NCI-H524 (cell line): Measurements from ENCODE around the gene PPARGC1A.

Source experiments
- DNase-seq, 2 experiments: peaks; one replicate each; lab custom pipeline; 2025; lab: John Stamatoyannopoulos, UW

PPARGC1A gene

DNA sequence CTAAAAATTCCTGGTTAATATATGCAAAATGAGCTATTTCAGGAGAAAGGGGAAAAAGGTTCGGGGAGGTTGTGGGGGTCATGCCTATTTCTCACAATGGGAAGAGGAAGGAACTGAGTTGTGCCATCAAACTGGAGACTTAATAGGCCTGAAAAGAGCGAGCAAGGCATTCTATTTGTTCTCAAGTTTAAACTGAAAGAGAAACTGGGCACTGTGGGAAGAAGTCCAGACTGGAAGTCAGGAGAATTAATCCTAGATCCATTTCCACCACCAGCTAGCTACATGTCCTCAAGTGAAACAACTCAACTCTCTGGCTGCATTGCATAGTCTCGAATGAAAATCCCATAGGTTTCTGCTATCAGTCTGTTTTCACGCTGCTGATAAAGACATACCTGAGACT is 50.6 kb downstream of the PPARGC1A start:
- no peak for DNase-seq

DNA sequence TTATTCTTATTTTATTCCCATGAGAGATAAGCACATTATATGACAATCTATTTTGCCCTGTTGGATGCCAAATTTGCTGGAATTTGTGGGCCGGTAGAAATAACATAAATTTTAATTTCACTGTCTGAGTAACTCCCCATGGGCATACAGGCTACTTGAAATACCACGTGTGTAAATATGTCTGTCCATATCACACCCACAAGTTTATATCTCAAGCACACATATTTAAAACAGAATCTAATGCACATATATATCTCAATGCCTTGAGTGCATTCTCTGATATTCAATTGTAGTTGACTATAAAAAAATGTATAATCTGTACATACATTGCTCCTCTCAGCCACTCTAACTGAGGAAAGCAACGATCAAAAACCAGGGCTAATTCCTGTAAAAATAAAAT is 51.2 kb downstream of the PPARGC1A start:
- DNase-seq: no peak

DNA sequence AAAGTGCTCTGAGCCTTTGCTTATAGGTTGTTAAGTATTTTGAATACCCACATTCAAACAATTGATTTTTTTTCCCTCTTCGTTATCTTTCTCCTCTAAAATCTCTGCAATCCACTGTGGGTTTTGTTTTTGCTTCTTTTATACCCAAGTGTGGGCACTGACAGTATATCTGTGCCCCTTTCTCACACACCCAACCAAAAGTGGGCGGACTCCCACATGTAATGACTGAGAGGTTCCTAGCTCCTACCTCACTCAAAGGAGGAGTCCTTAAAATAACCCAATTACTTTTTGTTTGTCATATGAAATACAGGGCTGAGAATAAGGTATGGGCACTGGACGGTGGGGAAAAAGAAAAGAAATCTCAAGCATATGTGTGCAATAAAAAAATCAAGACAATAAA is 51.7 kb downstream of the PPARGC1A start:
- DNase-seq: no peak

DNA sequence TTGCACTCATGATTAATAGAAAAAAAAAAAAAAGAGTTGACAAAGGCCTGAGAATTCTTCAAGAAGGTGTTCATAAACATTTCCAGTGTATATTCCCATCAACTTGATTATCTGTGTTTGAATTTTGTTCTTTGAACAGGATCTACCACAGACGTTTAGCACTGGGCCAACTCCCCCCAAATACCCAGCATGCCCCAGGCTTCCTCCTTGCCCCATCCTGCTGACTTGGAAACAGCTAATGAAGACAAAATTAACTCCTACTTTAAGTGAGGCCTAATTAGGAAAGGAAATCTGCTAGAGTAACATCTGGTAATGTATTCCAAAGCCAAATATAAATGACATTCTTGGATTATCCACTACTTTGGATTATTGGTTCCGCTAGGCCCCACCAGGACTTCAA is 52.5 kb downstream of the PPARGC1A start:
- DNase-seq: peak; percentile 25 to 72

DNA sequence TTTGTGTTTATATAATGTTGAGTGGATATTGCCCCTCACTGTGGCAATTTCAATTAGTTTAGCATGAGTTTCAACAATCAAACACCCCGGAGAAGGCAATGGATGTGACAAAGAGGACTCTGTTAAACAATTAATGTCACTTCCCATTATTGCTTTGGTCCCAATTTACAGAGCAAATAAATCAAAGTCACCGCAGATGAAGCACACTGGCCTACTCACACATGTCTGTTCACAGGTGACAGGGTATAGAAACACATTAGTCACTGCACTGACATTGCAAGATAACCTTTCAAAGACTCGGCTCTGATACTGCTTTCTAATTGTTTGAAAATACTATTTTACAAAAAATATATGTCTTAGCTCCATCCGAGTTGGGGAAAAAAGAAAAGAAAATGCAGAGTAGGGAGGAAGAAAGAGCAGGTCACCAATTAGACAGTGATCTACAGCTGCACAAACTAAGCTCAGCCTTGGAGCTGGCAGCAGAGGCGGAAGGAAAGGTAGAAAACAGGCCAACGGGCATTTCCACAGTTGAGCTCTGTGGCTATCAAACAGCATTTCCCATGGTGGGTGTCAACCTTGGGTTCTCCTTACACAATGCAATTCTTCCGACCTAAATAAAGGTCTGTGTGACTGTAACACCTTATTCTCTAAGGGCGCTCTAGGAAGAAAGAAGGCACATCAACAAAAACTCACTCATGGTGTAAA is 53.9 kb downstream of the PPARGC1A start:
- DNase-seq: no peak

DNA sequence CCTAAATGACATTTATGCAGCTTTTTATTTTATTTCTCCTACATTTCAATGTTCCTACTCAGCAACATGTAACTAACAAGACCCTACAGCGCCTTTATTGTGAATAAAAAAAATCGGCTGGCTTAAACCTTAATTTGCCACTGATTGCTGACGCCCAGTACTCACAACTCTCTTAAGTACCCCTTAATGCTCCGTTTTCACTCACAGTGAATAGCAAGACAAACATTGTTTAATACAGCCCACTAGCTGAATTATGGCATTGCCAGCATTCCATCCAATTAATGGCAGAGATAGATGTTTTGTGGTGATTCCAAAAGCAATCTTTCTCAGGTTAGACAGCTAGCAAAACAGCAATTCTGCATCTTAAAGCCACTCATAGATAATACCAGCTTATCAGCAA is 61.1 kb downstream of the PPARGC1A start:
- DNase-seq: no peak

DNA sequence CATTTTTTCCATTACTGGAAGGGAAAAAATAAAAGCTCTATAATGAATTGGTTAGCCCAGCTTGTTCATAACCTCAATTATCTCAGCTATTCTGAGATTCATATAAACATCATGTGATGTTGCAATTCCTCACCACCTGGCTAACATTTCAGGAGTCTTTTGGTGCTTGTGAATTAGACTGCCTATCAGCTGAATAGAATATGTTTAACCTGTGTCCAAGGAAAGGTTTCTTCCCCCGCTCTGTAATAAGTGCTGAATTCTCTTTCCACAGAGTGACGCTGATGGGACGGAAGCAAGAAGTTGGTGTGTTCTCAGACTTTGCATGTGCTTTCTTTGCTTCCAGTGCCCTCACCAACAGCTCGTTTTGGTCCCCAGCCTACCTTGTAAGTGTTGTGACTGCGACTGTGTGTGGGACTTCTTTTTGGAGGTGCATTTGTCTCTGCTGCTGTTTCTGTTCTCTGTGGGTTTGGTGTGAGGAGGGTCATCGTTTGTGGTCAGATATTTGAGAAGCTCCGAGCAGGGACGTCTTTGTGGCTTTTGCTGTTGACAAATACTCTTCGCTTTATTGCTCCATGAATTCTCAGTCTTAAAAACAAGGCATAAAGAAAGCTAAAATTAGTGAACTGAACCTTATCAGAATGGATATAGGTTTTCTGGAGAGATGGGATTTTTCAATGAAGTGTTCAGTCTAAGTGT is 61.7 kb downstream of the PPARGC1A start:
- DNase-seq: no peak

DNA sequence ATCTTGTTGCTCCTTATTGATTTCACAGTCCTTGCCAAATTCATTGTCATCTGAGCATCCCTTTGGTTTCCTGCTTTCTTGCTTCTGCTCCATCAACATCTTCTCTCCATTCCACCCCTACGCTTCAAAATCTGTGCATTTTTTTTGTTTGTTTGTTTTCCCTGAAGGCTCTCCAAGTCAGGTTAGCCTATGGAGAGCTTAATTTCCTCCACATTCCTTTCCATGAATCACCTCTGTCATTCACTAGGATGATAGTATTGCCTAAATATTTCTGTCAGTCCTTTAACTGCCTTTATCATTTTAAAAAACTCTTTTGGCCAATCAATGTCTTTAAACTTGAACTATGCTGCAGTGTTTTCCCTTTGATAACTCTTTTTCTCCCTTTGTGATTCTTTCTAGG is 67.7 kb downstream of the PPARGC1A start:
- no peak for DNase-seq

DNA sequence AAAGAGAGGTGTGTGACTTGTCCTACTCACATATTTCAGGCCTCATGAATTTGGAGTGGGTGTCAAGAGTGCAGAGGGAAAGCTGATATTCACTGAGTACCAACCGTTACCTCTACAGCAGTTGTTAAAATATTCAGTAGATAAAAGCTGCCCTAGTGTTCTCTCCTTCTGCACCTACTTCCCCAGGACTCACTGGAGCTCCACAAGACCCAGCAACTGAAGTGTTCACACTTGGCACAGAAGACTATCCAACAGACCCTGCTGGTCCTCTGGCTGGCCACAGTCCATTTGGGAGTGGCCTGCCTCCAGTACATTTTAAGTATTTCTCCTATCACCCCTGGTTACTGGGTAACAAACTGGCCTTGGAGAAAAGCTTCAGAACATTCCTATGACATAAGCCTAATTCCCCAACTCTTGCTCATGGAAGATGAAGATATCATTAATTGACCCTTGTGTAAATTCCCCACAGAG is 70.8 kb downstream of the PPARGC1A start:
- peak; percentile 19 to 77 for DNase-seq

DNA sequence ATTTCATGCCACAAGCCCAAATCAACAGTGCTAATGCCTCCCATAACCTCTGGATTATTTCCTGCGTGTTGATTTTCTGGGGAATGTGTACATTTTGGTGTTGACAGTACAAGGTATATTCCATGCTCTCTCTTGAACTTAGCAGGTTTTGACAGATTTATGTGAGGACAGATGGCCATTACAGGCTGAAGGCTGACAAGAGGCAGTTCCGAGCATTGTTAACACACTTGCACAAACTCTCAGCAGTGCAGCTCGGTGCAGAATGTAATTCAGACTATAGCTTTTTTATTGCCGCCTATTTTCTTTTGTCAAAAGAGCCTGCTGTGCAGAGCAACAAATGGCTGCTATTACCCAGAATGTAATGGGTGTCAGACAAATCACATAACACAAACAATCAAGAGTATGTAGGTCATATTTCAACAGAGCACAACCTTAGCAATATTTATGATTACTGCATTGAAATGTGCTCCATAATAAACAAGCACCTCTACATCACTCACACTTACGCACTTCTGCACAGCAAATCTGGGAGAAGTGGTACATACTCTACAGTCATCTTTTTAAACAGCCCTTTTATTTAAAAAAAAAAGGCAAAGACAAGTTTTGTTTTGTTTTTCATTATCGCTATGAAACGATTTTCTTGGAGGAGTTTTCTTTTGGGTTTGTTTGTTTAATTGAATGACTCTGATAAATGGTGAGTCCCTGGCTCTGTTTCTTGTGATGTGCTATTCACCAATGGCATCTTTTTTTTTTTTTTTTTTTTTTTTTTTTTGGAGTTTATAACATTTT is 71.6 kb downstream of the PPARGC1A start:
- DNase-seq: peak; percentile 28 to 85

DNA sequence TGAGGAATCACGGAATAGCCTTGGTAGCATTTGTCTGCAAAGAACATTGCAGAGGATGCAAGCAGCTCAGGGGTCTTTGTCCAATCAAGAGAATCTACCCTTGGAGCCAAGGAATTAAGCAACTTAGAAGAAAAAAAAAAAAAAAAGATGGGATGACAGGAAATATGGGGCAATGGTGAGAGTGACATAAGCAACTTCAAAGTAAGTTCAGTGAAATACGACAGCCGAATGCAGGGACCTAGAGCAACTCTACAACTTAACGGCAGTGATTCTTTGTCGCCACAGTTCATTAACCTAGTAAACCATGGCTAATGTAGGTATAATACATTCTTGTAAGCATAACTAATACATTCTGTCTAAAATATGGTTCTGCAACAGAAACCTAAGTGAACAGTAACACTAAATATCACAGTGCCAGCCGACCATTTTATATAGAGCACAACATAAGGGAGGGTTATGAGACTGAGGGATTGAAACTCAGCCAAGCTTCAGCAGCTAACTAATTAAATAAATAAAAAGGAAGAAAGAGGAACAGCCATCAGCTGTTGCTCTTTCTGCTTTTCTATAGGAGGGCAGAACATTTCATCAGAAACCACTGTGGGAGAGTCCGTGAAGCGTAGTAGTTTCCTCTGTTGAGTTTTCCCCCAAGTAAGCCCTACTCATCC is 74.7 kb downstream of the PPARGC1A start:
- DNase-seq: no peak

DNA sequence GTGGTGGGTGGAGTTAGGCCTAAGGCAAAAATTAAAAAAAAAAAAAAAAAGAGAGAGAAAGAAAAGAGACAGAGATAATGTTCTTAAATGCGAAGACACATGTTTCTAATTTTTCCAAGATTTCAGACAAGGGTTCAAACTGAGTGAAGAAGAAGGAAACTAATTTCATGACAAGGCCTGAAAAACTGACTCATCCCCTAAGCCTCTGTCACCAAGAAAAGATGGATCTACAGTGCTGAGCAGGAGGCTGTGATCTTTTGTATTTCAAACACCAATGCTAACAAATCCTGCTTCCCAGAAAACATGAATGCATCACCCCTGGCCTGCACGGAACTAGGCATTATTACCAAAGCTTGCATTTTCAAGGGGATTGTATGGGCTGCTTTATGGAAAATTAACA is 75.3 kb downstream of the PPARGC1A start:
- no peak for DNase-seq

DNA sequence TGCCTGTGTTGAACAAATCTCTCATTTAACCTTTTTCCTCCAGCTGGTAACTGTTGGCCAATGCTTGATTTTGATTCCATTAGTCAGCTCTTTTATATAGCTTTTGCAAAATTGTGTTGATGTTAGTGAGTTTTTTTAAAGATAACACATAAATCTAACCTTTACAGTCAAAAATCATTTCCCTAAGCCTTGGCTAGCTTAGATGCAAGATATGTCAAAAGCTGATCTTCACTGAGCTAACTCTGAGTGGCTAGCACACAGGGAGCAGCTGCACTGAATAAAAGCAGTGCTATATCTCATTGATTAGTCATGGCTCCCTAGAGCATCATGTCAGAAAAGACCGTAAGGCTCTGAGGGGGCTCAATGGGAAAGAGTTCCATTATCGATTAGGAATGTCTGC is 78.7 kb downstream of the PPARGC1A start:
- no peak for DNase-seq

DNA sequence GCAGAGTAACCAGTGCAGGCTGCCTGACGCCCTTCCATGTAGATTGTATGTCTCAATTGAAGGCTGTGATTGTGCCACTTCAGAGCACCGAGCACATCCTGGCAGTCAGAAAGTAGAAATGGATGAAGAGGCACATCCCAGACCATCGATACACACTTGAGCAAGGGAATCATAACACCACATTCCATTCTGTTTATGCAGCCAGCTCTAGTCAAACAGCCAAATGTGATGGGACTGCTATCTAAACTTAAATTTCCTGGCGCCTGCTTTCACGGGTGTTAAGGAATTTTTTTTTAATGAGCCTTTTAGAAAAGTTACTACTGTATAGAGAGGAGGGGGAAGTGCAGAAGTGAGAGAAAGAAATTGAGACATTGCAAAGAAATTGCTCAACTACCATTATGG is 84.4 kb downstream of the PPARGC1A start:
- no peak for DNase-seq

DNA sequence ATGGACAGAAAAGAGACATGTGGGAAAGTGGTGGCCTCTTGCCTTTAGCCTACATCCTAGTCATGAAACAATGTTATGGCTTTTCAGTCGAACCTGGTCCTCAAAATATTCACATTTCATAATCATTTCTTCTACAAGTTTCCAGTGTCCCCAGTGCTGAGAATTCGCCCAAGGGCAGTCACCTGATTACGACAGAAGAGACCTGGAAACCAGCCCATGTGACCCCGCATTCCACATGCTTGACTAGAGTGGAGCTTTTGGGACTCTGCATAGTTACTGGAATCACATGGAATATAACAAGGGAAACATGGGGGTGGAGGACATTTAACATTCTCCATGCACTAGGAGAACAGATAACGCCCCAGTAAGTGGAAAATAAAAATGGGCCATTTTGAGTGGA is 100.1 kb downstream of the PPARGC1A start:
- no peak for DNase-seq

DNA sequence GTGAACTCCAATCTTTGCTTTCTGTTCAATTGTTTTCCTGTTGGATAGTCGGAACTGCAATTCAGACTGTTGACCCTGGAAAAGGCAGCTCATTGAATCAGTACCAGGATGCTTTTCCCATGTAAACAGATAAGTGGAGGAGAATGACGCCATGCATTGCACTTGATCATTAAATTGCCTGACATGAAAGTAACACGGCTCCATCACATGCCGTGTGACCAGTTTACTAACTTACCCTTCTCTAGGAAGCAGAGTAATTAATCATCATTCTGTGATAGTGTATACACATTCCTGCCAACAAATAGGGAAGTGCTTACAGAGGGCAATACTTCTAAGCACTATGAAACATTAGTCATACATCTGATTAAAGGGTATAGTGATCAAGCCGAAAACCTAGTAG is 101.4 kb downstream of the PPARGC1A start:
- no peak for DNase-seq

DNA sequence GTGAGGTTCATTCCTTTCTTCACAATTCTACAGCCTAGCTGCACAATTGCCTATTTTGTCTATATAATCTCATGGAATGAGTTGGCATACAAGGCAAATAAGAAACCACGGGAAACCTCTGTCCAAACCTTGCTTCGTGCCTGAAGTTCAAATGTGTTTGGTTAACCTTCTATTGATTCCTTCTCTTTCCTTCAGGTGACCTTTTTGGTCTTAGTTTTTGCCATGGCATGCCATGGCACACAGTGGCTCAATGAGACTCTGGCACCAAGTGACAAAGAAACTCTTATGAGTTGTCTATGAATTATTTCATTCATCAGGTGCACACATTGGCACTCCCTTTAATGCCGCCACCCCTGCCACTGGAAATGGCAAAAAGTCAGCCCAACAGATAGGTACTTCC is 101.8 kb downstream of the PPARGC1A start:
- no peak for DNase-seq

DNA sequence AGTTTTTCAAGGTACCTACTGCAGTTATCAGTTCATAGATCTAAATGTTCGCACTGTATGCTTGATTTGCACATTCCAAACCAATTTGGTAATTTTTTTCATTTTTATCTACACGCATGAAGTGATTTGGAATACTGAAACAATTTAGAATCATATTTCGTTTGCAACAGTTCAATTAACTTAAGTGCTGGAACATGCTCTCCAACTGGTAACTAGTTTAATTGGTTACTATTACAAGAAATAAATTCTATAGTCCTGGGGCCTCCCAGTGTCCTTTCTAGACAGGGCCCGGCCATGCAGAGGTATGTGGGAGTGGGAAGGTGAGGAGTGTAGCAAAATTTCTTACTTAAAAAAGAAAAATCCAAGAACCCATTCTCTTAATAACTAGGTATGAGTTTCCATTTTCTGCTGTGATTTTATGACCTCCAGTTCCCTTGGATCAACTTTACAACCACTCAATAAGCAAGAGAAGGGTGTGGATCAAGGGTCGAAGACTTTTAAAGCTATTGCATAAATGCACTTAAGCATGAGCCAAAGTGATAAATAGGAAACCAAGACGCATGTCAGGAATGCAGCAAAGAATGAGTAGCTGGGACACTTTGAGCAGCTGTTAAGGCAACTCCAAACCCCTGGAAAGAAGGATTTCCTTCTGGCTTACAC is 106.9 kb downstream of the PPARGC1A start:
- DNase-seq: no peak

DNA sequence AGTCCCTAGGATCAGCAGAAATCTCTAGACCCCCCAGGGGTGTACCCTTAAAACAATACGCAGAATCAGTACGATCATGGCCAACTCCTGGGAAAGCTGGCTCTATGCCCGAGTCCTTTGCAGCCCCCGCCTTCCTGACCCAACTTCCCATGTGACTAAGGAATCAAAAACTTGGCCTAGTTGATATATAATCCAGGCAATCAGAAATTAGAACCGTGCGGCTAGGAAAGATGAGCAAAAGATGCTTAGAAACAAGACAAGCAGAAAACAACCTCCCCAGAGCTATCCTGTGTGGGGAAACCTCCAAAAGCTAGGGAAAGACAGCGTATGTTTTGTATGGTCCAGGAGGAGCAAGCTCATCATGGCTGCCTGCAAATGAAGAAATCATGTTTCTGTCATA is 110.0 kb downstream of the PPARGC1A start:
- DNase-seq: no peak

DNA sequence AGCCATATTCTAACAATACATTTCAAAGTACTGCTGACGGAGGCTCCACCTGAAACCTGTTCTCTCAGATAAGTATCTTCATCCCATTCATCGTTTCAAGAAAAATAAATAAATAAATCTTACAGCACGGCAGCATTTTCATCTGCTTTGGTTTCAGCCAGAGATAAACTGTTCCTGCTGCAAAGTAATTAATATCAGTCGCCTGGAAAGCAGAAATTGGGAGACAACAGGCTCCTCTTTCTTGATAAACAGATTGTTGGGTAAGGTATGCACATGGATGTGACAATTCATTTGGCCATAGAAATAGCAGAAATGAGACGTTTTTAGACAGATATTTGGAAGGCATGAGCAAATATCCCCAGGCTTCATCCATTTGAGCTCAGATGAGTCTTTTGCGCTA is 110.4 kb downstream of the PPARGC1A start:
- DNase-seq: no peak

DNA sequence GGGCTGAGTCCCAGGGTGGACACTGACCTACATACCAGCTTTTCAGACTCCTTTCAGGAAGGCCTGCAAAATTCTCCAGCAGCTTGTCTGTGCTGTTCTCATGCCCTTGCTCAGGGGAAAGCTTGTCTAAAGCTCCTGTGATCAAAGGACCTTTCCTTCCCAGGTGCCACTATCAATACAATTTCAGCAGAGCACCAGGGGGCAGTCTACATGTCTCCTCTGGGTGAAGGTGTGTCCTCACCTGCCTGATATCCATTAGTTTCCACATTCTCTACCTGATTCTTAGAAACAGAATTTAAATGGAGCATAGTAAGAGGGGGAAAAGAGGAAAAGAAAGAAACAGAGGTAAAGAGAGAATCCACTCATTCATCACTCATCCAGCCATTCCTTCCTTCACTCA is 114.2 kb downstream of the PPARGC1A start:
- no peak for DNase-seq

DNA sequence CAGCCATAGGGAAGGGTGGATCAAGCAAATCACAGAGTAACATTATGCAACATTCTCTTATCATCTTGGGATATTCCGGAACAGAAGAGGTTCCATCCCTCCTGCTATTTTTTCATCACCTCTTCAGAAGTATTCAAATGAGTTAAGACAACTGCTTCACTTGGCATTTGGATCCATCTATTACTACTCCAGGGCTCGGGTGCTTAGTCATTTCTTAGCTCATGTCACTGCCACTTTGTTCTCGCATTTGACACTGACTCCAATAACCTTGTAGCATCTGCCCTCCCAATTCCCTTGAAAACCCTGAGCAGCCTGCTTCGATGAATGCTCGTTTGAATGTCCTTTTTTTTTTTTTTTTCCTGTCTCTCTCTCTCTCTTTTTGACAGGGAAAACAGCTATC is 114.9 kb downstream of the PPARGC1A start:
- DNase-seq: no peak
